22Rv1 (cell line): Measurements from ENCODE around the gene CRYAA.
"Not testable (repeated sequence)": the region's sequence is repeated elsewhere in the genome, so short reads cannot be mapped to it uniquely, and the experiment has no call there.

ENCODE experiments used
- H3K27ac ChIP-seq: fragments of 450-650 bp; 2 replicates; pipeline ENCODE4 v1.5.1; 2017

Gene CRYAA, protein sequence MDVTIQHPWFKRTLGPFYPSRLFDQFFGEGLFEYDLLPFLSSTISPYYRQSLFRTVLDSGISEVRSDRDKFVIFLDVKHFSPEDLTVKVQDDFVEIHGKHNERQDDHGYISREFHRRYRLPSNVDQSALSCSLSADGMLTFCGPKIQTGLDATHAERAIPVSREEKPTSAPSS

DNA sequence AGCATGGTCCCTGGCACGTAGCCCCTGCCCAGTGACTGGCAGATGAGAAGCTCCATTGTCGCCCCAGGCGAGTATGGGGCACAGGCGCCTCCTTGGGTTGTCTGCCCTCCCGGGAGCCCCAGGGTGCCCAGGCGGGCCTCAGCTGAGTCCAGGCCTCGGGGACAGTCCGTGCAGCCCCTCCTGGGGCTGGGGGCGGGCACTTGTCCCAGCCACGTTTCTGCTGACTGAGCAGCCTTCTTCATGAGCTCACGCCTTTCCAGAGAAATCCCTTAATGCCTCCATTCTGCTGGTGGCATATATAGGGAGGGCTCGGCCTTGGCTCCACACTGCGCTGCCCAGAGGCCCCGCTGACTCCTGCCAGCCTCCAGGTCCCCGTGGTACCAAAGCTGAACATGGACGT lies at the start of gene CRYAA:
Gene CRYAA (plus strand): TSS at position 301 of the 400 bp plus-strand sequence. CDS start 92 bp downstream, at position 393.
- H3K27ac ChIP-seq = not testable (repeated sequence)

DNA sequence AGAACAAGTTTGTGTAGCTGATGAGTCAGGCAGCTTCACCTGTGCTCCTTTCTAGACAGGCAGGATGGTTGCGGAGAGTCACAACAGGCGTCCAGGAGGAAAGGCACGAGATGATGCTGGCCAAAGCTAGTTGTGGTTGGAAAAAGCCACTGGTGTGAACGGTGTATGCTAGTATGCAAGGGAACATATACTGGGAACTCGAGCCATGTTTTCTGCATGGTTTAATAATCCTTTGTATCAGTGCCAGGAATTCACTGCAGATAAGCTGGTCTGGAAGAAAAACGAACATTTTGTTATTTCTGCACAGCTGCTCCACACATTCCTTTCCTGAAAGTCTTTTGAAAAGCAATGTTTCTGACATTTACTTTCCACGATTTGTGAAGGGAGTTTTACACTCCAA lies 38.7 kb upstream of the CRYAA start:
- not testable (repeated sequence) for H3K27ac ChIP-seq

DNA sequence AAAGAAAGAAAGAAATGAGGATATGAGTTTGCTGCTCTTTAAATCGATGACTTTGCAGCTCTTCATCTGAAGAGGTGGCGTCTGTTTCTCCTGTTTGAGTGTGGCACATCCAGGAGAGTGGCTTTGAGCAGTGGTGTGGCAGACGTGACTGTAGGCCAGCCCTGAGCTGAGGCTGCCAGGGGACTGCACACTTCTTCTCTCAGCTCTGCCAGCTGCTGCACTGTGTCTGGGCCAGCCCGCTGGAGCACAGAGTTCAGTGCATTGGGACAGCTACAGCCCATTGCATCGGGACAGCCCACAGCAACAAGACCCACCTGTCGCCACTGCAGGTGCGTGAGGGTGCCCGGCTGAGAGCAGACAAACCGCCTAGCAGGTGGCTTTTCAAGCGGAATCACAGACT lies 34.3 kb upstream of the CRYAA start:
- H3K27ac ChIP-seq = not testable (repeated sequence)

DNA sequence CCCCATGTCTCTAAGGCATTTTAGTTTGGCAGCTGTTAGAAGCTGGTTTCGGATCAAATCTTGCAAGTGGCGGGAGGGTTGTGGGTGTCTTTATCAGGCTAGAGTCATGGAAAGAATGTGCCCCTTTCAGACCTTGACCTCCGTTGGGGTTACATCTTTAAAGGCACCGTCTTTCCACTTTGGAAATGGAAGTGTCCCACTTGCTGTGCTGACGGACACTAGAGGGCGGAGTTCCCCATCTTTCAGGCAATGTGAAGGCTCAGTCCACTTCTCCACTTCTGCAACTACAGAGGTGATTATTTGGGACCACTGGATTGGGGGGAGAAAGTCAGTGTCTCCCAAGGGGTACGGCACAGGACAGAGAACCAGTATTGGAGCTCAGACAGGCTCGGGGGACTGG lies 29.9 kb upstream of the CRYAA start:
- H3K27ac ChIP-seq = not testable (repeated sequence)

DNA sequence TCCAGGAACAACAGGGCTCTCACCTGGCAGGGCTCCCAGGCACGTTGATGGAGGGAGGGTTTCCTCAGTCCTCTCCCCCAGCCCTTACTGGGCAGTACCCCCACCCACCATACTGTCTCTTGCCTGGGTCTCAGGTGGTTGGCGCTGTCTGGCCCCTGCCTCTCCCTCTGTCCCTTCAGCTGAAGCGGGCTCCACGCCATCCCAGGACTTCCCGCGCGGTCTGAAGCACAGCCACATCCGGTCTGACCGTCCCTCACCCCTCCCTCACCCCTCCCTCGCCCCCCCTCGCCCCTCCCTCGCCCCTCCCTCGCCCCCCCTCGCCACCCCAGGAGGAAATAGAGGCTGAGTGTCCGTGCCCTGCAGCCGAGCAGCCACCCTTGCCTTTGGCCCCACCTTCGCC lies 27.4 kb upstream of the CRYAA start:
- H3K27ac ChIP-seq = not testable (repeated sequence)

DNA sequence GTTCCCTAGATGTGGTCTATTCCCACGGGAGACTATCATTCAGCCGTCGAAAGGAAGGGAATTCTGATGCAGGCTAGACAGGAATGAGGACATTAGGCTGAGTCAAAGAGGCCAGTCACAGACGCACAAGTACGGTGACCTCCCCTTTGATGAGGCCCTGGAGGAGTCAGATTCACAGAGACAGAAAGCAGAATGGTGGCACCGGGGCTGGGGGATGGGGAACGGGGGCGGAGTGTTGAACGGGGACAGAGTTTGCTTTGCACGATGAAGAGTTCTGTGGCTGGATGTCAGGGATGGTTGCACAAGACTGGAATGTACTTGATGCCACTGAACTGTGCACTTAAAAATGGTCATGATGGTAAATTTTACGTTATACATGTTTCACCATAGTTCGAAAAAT lies 22.2 kb upstream of the CRYAA start:
- H3K27ac ChIP-seq = not testable (repeated sequence)

DNA sequence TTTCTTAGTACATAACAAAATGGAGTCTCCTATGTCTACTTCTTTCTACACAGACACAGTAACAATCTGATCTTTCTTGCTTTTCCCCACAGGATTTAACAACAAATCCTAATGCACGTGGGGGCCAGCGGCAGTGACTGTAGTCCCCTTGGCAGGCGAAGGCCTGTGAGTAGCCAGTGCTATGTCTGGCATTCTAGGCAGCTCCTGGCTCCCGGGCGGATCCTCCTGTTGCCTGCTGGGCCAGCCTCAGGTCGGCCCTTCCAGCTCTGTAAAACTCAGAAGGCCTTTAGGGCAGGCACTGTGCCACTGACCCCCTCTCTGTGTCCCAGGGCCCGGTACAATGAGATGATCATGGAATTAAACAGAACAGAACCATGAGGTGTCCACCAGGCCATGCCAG lies 20.8 kb upstream of the CRYAA start:
- H3K27ac ChIP-seq = not testable (repeated sequence)

DNA sequence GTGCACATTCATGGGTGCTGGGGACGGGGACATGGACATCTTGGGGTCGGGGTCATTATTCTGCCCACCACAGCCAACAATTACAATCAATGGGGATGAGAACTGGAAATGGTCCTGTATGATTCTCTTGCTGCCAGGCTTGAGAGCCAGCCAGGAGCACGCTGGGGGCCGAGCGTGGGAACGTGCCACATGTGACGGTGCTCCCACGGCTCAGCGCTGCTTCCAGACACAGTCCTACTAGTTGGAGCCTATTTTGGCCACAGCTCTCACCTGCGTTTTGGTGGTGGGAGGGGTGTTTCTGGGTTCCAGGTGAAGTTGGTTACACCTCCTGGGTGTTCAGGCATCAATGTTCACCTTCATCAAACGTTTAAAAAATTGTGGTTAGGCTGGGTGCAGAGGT lies 19.5 kb upstream of the CRYAA start:
- not testable (repeated sequence) for H3K27ac ChIP-seq

DNA sequence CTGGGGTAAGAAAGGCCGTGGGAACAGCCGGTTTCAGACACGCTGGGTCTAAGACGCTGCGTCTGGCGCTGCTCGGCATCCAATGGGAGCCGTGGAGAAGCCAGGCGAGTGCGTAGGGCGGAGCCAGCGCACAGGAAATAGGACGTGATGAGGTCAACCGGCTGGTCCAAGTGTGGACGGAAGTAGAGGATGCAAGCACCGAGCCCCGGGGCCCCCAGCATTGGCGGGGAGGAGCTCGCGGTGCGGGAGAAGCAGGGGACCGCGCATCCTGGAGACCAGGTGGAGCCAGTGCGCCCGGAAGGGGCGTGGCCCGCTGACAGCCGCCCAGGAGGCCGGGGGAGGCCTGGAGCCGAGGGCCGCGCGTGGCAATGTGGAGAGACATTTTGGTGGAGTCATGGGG lies 15.2 kb upstream of the CRYAA start:
- not testable (repeated sequence) for H3K27ac ChIP-seq

DNA sequence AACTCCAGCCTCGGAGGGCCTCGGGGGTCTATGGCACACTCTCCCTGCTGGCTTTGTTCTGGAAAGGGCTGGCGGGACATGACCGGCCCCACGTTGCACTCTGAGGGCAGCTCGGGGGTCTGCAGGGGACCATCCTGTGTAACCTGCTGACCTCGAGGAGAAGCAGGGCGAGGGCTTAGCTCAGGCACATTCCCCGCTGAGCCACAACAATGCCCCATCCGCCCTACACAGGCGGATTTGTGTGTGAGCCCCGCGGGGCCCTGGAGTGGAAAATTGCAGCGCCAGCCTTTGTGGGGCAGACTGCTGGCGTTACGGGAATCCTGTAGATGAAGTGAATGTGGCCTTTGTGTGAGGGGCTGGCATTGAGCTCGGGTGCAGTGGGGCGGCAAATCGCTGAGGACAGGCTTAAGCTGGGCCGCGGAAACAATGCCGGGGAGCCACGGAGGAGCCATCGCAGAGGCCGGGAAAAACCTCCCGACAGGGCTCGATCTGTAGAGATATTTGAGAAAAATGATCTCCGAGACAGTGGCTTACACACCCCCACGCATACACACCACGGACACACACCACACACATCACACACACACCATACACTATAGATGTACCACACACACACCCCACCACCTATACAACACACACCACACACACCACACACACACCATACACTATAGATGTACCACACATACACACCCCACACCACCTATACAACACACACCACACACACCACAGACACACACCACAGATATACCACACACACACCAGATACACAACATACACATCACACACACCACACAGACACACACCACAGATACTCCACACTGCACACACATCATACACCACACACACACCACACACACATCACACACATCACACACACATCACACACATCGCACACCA lies 9.3 kb upstream of the CRYAA start:
- not testable (repeated sequence) for H3K27ac ChIP-seq

DNA sequence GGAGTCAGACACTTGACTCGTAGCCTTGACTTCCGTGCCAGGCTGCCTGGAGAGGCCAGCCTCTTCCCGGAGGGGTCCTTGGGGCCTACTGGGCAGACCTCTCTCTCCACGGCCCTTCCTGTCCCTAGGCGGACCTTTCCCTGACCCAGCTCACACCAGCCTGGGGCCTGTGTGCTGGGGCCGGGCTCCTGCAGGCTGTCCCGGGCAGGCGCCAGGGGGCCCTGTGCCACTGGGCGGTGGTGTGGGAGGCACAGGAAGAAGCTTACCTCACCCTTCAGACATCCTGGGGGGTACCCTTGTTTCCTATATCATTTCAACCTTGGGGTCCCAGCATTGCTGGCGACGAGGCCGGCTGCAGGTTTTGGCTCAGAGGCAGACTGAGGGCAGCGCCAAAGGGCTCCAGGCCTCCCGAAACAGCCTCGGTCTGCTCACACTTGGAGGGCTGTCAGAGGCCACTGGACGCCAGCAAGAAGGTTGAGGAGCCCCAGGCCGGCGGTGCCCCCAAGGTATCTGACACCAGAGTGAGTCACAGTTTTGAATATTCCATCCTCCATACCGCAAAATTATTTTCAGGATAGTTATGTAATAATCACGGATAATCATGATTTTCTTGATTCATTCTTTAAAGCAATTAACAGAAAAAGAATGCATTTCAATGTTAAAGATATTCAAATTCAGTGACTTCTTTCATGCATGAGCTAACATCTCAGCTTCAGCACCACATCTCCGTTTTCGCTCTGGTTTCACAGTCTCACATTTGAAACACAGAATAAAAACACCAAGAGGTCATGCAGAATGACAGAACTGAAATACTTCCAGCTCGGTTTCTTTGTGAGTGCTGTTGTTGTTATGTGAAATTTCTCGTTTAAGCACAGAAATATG lies 6.7 kb upstream of the CRYAA start:
- H3K27ac ChIP-seq = not testable (repeated sequence)

DNA sequence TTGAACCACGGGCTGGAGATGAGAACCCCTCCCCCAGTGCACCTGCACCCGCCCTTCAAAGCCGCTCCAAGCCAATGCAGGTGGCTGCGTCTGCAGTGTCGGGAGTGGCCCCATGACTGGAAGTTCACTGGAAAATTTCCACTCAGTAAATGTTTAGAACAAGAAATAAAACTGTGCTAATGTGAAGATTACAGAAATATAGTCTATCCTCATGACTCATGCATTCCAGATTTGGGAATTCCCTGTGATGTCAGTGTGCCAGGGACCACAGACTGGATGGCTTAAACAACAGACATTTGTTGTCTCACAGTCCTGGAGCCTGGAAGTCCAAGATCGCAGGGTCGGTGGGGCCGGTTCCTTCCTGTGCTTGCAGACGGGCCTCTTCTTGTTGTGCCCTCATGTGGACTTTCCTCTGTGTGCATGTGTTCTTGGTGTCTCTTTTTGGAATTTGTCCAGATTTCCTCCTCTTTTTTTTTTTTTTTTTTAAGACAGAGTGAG lies 6.1 kb upstream of the CRYAA start:
- H3K27ac ChIP-seq = not testable (repeated sequence)

DNA sequence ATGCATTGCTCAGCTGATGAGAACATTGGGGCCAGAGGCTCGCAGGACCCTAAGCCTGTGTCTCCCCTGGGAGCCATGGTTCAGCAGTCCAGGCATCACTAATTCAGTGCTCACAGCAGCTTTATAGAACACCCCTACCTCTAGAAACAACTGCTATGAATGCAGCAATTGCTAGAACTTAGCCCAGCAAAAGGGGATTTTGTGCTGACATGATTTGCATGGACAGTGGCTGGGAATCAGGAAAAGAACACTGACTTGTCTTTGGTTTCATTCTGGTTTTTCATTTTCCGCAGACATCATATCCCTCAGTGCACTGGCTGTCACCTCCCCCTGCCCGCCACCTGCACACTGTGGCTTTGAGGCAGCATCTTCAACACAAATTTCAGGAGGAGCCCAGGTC lies 4.0 kb upstream of the CRYAA start:
- not testable (repeated sequence) for H3K27ac ChIP-seq

DNA sequence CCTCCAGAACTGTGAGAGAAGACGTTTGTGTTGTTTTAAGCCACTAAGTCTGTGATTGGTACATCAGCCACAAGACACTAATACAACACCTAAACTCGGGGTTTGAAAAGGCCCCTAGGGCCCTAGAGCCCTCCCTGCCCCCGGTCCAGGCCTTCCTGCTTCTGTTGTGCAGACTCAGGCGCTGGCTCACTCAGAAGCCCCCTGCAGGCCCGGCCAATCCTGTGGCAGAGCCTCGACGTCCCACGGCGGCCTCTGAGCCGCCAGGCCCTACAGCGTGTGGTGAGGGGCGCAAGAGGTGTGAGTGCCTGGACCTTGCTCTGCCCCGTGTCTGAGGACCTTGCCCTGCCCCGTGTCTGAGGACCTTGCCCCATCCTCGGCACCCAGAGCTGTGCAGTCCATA lies 3.1 kb upstream of the CRYAA start:
- not testable (repeated sequence) for H3K27ac ChIP-seq

DNA sequence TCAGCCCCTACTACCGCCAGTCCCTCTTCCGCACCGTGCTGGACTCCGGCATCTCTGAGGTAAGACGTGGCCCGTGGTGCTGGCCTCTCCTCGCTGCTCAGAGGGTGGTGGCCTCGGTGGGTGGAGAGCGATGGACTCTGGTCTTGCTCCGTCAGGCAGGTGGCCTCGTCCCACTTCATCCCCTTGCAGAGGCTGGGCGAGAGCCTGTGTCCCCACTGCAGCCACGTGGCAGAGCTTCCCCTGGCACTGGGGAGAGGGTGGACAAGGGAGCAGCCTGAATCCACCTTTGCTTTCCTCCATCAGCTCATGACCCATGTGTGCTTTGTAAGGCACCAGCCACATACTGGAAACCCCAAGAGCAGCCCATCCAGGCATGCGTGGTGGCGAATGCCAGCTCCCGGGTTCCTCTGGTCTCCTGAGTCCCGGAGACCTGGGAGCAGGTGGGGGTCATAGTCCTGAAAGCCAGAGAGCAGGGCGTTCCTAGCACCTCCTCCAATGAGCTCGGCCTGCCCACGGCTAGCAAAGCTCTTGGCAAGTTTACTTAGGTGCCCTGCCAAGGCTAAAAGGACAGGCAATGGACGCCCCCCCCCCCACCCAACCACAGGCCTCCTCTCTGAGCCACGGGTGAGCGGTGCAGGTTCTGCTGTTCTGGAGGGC lies 550 bp downstream of the CRYAA start:
- H3K27ac ChIP-seq = not testable (repeated sequence)

DNA sequence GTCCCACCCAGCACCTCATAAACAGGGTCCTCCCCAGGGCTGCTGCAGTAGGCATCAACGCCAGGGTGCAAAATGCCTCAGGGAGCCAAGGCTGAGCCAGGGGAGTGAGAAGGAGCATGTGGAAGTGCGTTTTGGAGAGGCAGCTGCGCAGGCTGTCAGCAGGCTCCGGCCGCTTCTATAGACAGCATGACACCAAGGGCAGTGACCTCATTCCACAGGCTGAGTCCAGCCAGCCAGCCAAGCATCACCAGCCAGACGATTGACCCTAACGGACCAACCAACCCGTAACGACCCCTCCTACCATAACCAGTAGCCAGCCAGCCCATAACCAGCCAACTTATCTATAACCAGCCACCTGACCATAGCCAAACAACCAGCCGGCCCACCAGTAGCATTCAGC lies 1.1 kb downstream of the CRYAA start:
- not testable (repeated sequence) for H3K27ac ChIP-seq

DNA sequence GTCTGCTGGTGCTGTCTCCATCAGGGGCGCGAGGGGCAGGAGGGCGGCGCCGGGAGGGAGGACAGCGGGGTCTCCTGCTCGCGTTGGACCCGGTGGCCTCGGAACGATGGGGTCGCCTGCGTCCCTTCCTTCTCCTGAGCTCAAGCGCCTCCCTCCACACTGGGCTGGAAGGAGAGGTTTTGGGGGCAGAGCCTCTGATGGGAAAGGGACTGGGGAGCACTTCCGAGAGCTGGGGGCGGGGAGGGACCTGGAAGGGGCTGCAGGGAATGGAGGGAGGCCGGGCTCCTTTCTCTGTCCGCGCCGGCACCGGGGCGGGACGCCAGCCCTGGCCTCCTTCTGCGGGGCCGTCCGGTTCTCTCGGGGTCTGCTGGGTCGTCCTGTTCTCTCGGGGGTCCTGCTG lies 4.0 kb downstream of the CRYAA start:
- not testable (repeated sequence) for H3K27ac ChIP-seq

DNA sequence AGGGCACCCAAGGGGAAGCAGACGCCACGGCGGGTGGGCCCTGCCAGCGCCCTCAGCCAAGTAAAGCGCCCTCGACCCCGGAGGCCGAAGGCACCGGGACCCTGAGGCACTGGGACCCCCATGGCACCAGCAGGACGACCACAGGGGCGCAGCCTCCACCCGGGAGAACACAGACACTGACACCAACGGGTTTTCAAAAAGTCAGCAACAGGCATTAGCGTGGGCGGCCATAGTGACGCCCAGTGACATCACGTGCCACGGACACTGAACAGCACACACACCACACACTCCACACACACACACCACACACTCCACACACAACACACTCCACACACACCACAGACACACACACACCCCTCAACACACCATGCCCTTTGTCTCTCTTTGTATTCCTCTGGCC lies 4.6 kb downstream of the CRYAA start:
- H3K27ac ChIP-seq = not testable (repeated sequence)

DNA sequence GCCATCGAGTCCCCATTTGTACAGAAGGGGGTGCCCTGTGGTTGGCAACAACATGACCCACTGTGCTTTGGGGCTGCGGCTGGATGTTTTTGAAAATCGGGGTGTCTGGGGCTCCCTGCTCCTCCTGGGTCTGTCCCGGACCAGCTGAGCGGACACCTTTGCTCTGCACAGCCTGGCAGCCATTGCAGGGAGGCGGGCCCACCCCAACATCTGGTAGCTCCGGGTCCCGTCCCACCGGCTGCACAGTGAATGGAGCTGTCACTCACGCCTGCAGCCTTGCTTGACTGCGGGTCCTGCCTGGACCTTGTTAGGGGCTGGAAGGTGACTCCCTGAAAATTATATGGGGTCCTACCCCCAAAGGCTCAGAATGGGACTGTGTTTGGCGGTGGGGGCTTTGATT lies 5.1 kb downstream of the CRYAA start:
- H3K27ac ChIP-seq = not testable (repeated sequence)

DNA sequence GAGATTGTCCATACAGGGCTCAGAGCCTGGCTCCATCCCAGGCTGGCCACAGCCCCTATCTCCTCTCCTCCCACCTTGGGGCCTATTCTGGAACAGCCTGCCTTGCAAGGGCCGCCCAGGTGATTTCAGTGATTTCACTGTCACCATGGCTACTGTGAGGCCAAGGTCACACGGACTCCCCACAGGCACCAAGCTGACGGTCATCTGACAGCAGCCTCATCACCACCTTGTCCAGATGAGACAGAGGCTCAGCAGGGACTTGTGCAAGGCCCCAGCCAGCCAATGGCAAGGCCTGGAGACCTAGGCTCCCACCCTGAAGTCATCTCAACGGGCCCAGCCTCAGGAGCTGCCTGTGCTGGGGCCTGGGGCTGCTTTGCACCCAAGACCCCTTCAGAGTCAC lies 6.2 kb downstream of the CRYAA start:
- H3K27ac ChIP-seq = not testable (repeated sequence)

DNA sequence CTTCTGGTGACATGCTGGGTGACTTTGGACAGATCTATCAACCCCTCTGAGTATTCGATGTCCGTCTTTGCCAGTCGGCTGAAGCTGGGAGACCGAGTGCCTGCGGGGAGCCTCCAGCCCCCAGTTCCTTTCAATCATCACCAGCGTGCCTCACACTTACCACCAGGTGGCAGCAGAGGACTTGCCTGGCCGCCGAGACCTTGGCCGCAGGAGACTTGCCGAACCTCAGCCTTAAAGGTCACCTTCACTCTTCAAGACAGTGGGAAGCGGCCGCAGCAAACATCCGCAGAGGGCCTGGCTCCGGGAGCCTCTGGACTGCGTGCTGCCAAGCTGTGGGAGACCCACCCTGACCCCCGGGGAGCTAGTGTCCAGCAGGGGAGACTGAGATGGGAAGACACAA lies 7.8 kb downstream of the CRYAA start:
- H3K27ac ChIP-seq = not testable (repeated sequence)
